ENCODE results near the gene RCAN1. TPM values are rescaled to one million over a fixed set of nuclear protein-coding genes. Genes with fewer than 3 reads are reported as not detected.
"Not testable (repeated sequence)": the region's sequence is repeated elsewhere in the genome, so short reads cannot be mapped to it uniquely, and the experiment has no call there.

RCAN1 gene
- total RNA-seq, 1 experiment from 2014 or later = 9.7 TPM

DNA sequence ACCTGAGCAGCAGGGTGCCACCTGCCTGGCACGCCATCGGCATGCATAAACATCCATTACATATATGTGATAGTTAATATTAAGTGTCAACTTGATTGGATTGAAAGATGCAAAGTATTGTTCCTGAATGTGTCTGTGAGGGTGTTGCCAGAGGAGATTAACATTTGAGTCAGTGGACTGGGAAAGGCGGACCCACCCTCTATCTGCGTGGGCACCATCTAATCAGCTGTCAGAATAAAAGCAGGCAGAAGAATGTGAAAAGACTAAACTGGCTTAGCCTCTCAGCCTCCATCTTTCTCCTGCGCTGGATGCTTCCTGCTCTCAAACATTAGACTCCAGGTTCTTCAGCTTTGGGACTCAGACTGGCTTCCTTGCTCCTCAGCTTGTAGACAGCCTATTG is 10.0 kb downstream of the RCAN1 start:
- H3K79me2 ChIP-seq (ENCODE audit: insufficient read depth, low read length); DNase-seq (ENCODE audit: low read depth, low spot score); H3K27me3 ChIP-seq (ENCODE audit: insufficient read depth, low read length); H3K36me3 ChIP-seq (ENCODE audit: control insufficient read depth in 1 of 2, insufficient read depth in 2 of 2, low read length in 2 of 2); intact Hi-C loops (cut with micrococcal nuclease); H3K9me3 ChIP-seq (ENCODE audit: control insufficient read depth in 1 of 2, insufficient read depth in 1 of 2, low read depth in 1 of 2, low read length in 2 of 2); H3K9ac ChIP-seq (ENCODE audit: low read length); ATAC-seq; H3K4me2 ChIP-seq (ENCODE audit: low read length); H3K4me3 ChIP-seq (replicated peaks in 1 of 2; ENCODE audit: low read depth in 1 of 2, low read length in 2 of 2); CTCF ChIA-PET; H2AFZ ChIP-seq (ENCODE audit: low read depth, low read length, poor library complexity, severe bottlenecking); H4K20me1 ChIP-seq (ENCODE audit: insufficient read depth); H3K4me1 ChIP-seq (ENCODE audit: control insufficient read depth in 1 of 2, insufficient read depth in 2 of 2, low read length in 2 of 2); H3K9me2 ChIP-seq (ENCODE audit: insufficient read depth); H3K27ac ChIP-seq (ENCODE audit: low read depth, low read length); BruUV-seq (replicated peaks); RAD21 ChIA-PET (ENCODE audit: low non-redundant PET in 1 of 2, low total read pairs in 2 of 2, uncharacterized antibody in 2 of 2, unreplicated experiment in 2 of 2): not testable (repeated sequence)
- POLR2A ChIA-PET = interaction anchor here (0.6 kb wide), 1 partner anchor 96 kb away, joined by 4 read pairs; no protein-coding TSS in a partner anchor

GRCh38 chr21:34604556-34604955 is 10.4 kb downstream of the RCAN1 start:
- H3K4me2 ChIP-seq (ENCODE audit: low read length) = no peak overlapping the region
- no peaks in the 10 kb centered on the region for H3K79me2 ChIP-seq (ENCODE audit: insufficient read depth, low read length)
- H3K9me3 ChIP-seq (ENCODE audit: control insufficient read depth in 1 of 2, insufficient read depth in 1 of 2, low read depth in 1 of 2, low read length in 2 of 2) = no peaks in the 10 kb centered on the region
- RAD21 ChIA-PET (ENCODE audit: low non-redundant PET in 1 of 2, low total read pairs in 2 of 2, uncharacterized antibody in 2 of 2, unreplicated experiment in 2 of 2) = no interaction called here
- H3K9ac ChIP-seq (ENCODE audit: low read length) = no peak overlapping the region
- CTCF ChIA-PET = interaction anchor here (2.6 kb wide), 1 partner anchor 94 kb away, joined by 23 read pairs; no protein-coding TSS in a partner anchor
- POLR2A ChIA-PET = no interaction called here
- no peaks in the 10 kb centered on the region for H4K20me1 ChIP-seq (ENCODE audit: insufficient read depth)
- no peaks in the 10 kb centered on the region for H3K9me2 ChIP-seq (ENCODE audit: insufficient read depth)
- peaks cover 5 to 13% of the 10 kb centered on the region in 2 experiments for H3K4me1 ChIP-seq (ENCODE audit: control insufficient read depth in 1 of 2, insufficient read depth in 2 of 2, low read length in 2 of 2)
- intact Hi-C loops (cut with micrococcal nuclease) = no loop called here
- DNase-seq (ENCODE audit: low read depth, low spot score) (no peak), ATAC-seq (no peak)
- TF ChIP-seq SP1 (IDR thresholded peaks at IDR 0.05; ENCODE audit: low read depth) = no peak
- no peak for TF ChIP-seq SIN3A (IDR thresholded peaks at IDR 0.05; ENCODE audit: low read depth)
- TF ChIP-seq EGR1 (IDR thresholded peaks at IDR 0.05; ENCODE audit: low read depth) = no peak
- no peak overlapping the region for H3K27ac ChIP-seq (ENCODE audit: low read depth, low read length)
- no peaks in the 10 kb centered on the region for H3K27me3 ChIP-seq (ENCODE audit: insufficient read depth, low read length)
- no peaks in the 10 kb centered on the region for H3K36me3 ChIP-seq (ENCODE audit: control insufficient read depth in 1 of 2, insufficient read depth in 2 of 2, low read length in 2 of 2)
- BruUV-seq (replicated peaks) = no TSS peak
- H2AFZ ChIP-seq (ENCODE audit: low read depth, low read length, poor library complexity, severe bottlenecking) = no peak overlapping the region
- no peak overlapping the region for H3K4me3 ChIP-seq (replicated peaks in 1 of 2; ENCODE audit: low read depth in 1 of 2, low read length in 2 of 2)

DNA sequence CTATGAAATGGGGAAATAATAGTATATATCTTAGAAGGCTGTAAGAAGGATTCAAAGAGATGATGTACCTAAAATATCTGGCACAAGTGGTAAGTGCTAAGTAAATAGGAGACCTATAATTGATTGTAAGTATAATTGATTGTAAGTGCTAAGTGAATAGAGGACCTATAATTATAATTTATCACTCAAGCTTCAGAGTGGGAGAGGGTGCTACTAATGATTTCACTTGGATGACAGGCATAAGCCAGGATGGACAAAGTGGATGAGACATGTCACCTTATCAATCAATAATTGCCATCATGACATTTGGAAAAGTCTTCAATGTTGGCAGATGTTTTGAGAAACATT is 11.2 kb downstream of the RCAN1 start:
- H3K9me3 ChIP-seq (ENCODE audit: control insufficient read depth in 1 of 2, insufficient read depth in 1 of 2, low read depth in 1 of 2, low read length in 2 of 2) = no peaks in the 10 kb centered on the region
- ChIA-PET CTCF (interaction anchor here (0.5 to 2.6 kb wide), 13 partner anchors 8 to 679 kb away, joined by 3 to 23 read pairs (median 7); partner anchors contain the start of gene RCAN1), POLR2A (no interaction called here), RAD21 (ENCODE audit: low non-redundant PET in 1 of 2, low total read pairs in 2 of 2, uncharacterized antibody in 2 of 2, unreplicated experiment in 2 of 2) (interaction anchor here in 1 of 2 experiments (0.5 kb wide), 1 partner anchor 1104 kb away, joined by 3 read pairs; no protein-coding TSS in a partner anchor)
- H3K9ac ChIP-seq (ENCODE audit: low read length) = no peak overlapping the region
- no peaks in the 10 kb centered on the region for H3K36me3 ChIP-seq (ENCODE audit: control insufficient read depth in 1 of 2, insufficient read depth in 2 of 2, low read length in 2 of 2)
- no peak overlapping the region for H3K27ac ChIP-seq (ENCODE audit: low read depth, low read length)
- intact Hi-C loops (cut with micrococcal nuclease) = loop anchor here (1.0 kb wide), 1 partner anchor 93 kb away; no protein-coding TSS in a partner anchor
- no peaks in the 10 kb centered on the region for H3K79me2 ChIP-seq (ENCODE audit: insufficient read depth, low read length)
- H3K27me3 ChIP-seq (ENCODE audit: insufficient read depth, low read length) = no peaks in the 10 kb centered on the region
- no peak overlapping the region for H3K4me2 ChIP-seq (ENCODE audit: low read length)
- H2AFZ ChIP-seq (ENCODE audit: low read depth, low read length, poor library complexity, severe bottlenecking) = no peak overlapping the region
- DNase-seq (ENCODE audit: low read depth, low spot score) (no peak), ATAC-seq (no peak)
- peaks cover 14 to 22% of the 10 kb centered on the region in 2 experiments for H3K4me1 ChIP-seq (ENCODE audit: control insufficient read depth in 1 of 2, insufficient read depth in 2 of 2, low read length in 2 of 2)
- H3K9me2 ChIP-seq (ENCODE audit: insufficient read depth) = no peaks in the 10 kb centered on the region
- BruUV-seq (replicated peaks) = no TSS peak
- H3K4me3 ChIP-seq (replicated peaks in 1 of 2; ENCODE audit: low read depth in 1 of 2, low read length in 2 of 2) = no peak overlapping the region
- no peaks in the 10 kb centered on the region for H4K20me1 ChIP-seq (ENCODE audit: insufficient read depth)
- TF ChIP-seq EZH2phosphoT487 (IDR thresholded peaks at IDR 0.05; ENCODE audit: borderline replicate concordance) (no peak), REST (IDR thresholded peaks at IDR 0.05; ENCODE audit: low read depth) (no peak), ZBTB33 (IDR thresholded peaks at IDR 0.05; ENCODE audit: extremely low read depth, insufficient replicate concordance, low read length) (no peak), EGR1 (IDR thresholded peaks at IDR 0.05; ENCODE audit: low read depth) (no peak), JUND (IDR thresholded peaks at IDR 0.05) (no peak), POLR2AphosphoS5 (IDR thresholded peaks at IDR 0.05; ENCODE audit: low read depth, low read length) (no peak)
